Suprapubic skin (tissue), 4 donors: Measurements from ENCODE around the gene WDFY2. TPM values are rescaled to one million over a fixed set of nuclear protein-coding genes. Genes with fewer than 3 reads are reported as not detected.
A peak's percentile ranks its signal among the peaks of the same experiment; 100 is the strongest.

Experiments
- DNase-seq, 2 donors: peaks; one replicate each; pipeline ENCODE4 v3.0.0-alpha.2; 2019; ENCODE audit warnings: low spot score in 2 of 2
- H3K27ac ChIP-seq: fragments of 200-600 bp; sonication (generic); one replicate; pipeline ENCODE4 v1.5.1; 2019
- H3K27me3 ChIP-seq: fragments of 200-600 bp; sonication (generic); one replicate; pipeline ENCODE4 v1.5.1; 2019
- H3K36me3 ChIP-seq: fragments of 200-600 bp; sonication (generic); one replicate; pipeline ENCODE4 v1.5.1; 2019
- H3K4me1 ChIP-seq: fragments of 200-600 bp; sonication (generic); one replicate; pipeline ENCODE4 v1.5.1; 2019
- H3K4me3 ChIP-seq: fragments of 200-600 bp; sonication (generic); one replicate; pipeline ENCODE4 v1.5.1; 2019; ENCODE audit warnings: mild to moderate bottlenecking
- H3K9me3 ChIP-seq: fragments of 200-600 bp; sonication (generic); one replicate; pipeline ENCODE4 v1.5.1; 2019
- EP300 ChIP-seq: sonication (generic); formaldehyde crosslinking; IDR thresholded peaks from one replicate; pipeline ENCODE4 v1.6.1; 2017; ENCODE audit warnings: antibody characterized with exemption
- POLR2A ChIP-seq, 2 donors: fragments of 450-650 bp; IDR thresholded peaks; one replicate each; pipeline ENCODE4 v1.6.1; 2017; ENCODE audit warnings: antibody characterized with exemption in 2 of 2, mild to moderate bottlenecking in 2 of 2, moderate library complexity in 2 of 2
- POLR2AphosphoS5 ChIP-seq, 3 donors: sonication (generic); formaldehyde crosslinking; IDR thresholded peaks; one replicate each; pipeline ENCODE4 v1.6.1; 2017; ENCODE audit warnings: antibody characterized with exemption in 3 of 3
- WGBS: methylation state at CpG from one replicate; pipeline ENCODE4 v1.1.5; 2018; 5-methylcytosine and 5-hydroxymethylcytosine counted together
- total RNA-seq, 4 donors: library from RNA; depleted of rRNA; stranded (reverse); fragments of >200 nt; gene quantifications; one replicate each; pipeline ENCODE4 v1.1.0, GENCODE V29; 2016
- TF ChIP-seq, protein P1 (sequence below), 2 donors: fragments of 200-600 bp in 1 of 2; fragments of 450-650 bp in 1 of 2; sonication (generic) in 1 of 2; IDR thresholded peaks; one replicate each; pipeline ENCODE4 v1.5.1; 2016 to 2019; ENCODE audit warnings: antibody characterized with exemption in 2 of 2, mild to moderate bottlenecking in 1 of 2, moderate library complexity in 1 of 2

WDFY2 gene
- total RNA-seq, 4 donors from 2014 or later = 35.3 to 99.2 (median 40.4) TPM

GRCh38 chr13:51728275-51728673 lies 144.0 kb downstream of the WDFY2 start:
- DNase-seq = no peak
- Histone ChIP-seq H3K27ac (no peak overlapping the region), H3K36me3 (peaks cover 5% of the 10 kb centered on the region), H3K4me1 (peaks cover 53% of the 10 kb centered on the region), H3K9me3 (no peaks in the 10 kb centered on the region), H3K4me3 (no peak overlapping the region), H3K27me3 (no peaks in the 10 kb centered on the region)
- TF ChIP-seq EP300 (no peak), POLR2A (IDR thresholded peaks at IDR 0.05) (no peak), POLR2AphosphoS5 (IDR thresholded peaks at IDR 0.05) (no peak)
- TF ChIP-seq, protein P1, sequence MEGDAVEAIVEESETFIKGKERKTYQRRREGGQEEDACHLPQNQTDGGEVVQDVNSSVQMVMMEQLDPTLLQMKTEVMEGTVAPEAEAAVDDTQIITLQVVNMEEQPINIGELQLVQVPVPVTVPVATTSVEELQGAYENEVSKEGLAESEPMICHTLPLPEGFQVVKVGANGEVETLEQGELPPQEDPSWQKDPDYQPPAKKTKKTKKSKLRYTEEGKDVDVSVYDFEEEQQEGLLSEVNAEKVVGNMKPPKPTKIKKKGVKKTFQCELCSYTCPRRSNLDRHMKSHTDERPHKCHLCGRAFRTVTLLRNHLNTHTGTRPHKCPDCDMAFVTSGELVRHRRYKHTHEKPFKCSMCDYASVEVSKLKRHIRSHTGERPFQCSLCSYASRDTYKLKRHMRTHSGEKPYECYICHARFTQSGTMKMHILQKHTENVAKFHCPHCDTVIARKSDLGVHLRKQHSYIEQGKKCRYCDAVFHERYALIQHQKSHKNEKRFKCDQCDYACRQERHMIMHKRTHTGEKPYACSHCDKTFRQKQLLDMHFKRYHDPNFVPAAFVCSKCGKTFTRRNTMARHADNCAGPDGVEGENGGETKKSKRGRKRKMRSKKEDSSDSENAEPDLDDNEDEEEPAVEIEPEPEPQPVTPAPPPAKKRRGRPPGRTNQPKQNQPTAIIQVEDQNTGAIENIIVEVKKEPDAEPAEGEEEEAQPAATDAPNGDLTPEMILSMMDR (IDR thresholded peaks at IDR 0.05) = no peak
- 91% methylated on average over 4 of the region's 4 CpGs for WGBS

- Histone ChIP-seq H3K4me3 (no peak overlapping the region), H3K4me1 (peaks cover 60% of the 10 kb centered on the region), H3K27me3 (no peaks in the 10 kb centered on the region), H3K36me3 (peaks cover 5% of the 10 kb centered on the region), H3K27ac (no peak overlapping the region), H3K9me3 (no peaks in the 10 kb centered on the region)
- 91% methylated on average over 10 of the region's 10 CpGs for whole genome bisulfite sequencing
- TF ChIP-seq EP300 (no peak), POLR2AphosphoS5 (IDR thresholded peaks at IDR 0.05) (no peak), POLR2A (IDR thresholded peaks at IDR 0.05) (no peak)
- TF ChIP-seq, protein P1 (IDR thresholded peaks at IDR 0.05) = no peak
- no peak for DNase-seq
These were observed 144.7 kb downstream of the WDFY2 start for GRCh38 chr13:51728972-51729371.

- TF ChIP-seq EP300 (no peak), POLR2AphosphoS5 (IDR thresholded peaks at IDR 0.05) (peak in 1 of 3 donors; percentile 38)
- Histone ChIP-seq H3K27me3 (no peaks in the 10 kb centered on the region), H3K27ac (peak overlapping the region; percentile 84), H3K4me1 (peaks cover 61% of the 10 kb centered on the region), H3K9me3 (no peaks in the 10 kb centered on the region), H3K36me3 (peaks cover 5% of the 10 kb centered on the region), H3K4me3 (no peak overlapping the region)
- WGBS = 43% methylated on average over 11 of the region's 11 CpGs
- DNase-seq = peak; percentile 82 to 83
These were observed 145.7 kb downstream of the WDFY2 start for GRCh38 chr13:51729866-51730553.

- no peak overlapping the region for H3K4me3 ChIP-seq
- peaks cover 61% of the 10 kb centered on the region for H3K4me1 ChIP-seq
- H3K9me3 ChIP-seq = no peaks in the 10 kb centered on the region
- 88% methylated on average over 1 of the region's 1 CpG for WGBS
- no peak for DNase-seq
- TF ChIP-seq, protein P1 (IDR thresholded peaks at IDR 0.05) = no peak
- TF ChIP-seq POLR2AphosphoS5 (IDR thresholded peaks at IDR 0.05) = no peak
- no peak for TF ChIP-seq POLR2A (IDR thresholded peaks at IDR 0.05)
- TF ChIP-seq EP300 = no peak
- H3K36me3 ChIP-seq = peaks cover 5% of the 10 kb centered on the region
- peak overlapping the region; percentile 84 for H3K27ac ChIP-seq
- H3K27me3 ChIP-seq = no peaks in the 10 kb centered on the region
These were observed 146.7 kb downstream of the WDFY2 start for GRCh38 chr13:51730927-51731326.

GRCh38 chr13:51731759-51732158 lies 147.5 kb downstream of the WDFY2 start:
- H3K27me3 ChIP-seq = no peaks in the 10 kb centered on the region
- DNase-seq = no peak
- no peak overlapping the region for H3K27ac ChIP-seq
- H3K4me1 ChIP-seq = peaks cover 53% of the 10 kb centered on the region
- H3K36me3 ChIP-seq = peaks cover 5% of the 10 kb centered on the region
- TF ChIP-seq POLR2A (IDR thresholded peaks at IDR 0.05) = no peak
- TF ChIP-seq, protein P1 (IDR thresholded peaks at IDR 0.05) = peak in 1 of 2 donors; percentile 2
- TF ChIP-seq POLR2AphosphoS5 (IDR thresholded peaks at IDR 0.05) = no peak
- no peak for TF ChIP-seq EP300
- WGBS = 62% methylated on average over 4 of the region's 4 CpGs
- no peak overlapping the region for H3K4me3 ChIP-seq
- H3K9me3 ChIP-seq = no peaks in the 10 kb centered on the region
